ENCODE results near the gene PROK1. TPM values are rescaled to one million over a fixed set of nuclear protein-coding genes. Genes with fewer than 3 reads are reported as not detected.

The PROK1 gene
- total RNA-seq, 6 experiments from 2014 or later, result not detected

DNA sequence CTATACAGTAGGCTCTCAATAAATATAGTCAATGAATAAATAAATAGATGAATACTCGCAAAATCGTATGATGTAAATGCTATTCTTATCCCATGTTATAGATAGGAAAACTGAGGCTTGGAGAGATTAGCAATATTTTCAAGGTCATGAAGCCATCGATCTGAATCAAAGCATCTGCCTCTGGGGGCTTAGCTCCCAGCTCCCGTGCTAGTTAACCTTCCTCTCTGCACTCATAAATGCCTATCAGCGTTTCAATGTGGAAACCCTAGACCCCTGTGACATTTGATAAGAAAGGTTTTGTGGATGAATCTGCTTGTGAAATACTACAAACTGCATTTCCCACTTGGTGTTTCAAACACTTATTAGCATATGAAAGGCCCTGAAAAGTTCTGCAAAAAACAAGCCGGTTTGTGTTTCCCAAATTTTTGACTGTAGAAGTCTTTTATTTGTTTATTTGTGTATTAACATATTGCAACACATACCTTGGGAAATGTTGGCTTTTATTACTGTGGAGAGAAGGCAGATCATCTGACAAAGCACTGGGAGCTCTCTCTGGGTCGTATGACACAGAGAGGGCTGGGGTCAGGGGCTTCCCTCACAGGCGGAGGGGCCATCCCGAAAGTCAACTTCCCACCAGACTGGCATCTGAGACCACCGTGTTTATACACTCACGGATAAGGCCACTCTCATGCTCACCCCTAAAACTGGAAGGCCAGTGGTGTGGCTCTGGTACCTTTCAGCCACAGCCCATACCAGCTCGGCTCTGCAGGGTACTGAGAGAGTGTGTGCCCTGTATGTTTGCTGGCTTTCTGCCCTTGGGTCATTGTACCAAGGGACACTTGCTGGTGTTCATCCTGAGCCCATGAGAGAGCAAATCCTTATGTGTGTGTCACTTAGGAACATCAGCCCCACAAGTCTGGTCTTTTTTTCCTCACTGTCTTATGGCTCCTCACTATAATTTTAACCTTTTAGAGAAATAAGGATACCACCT, 993 bp upstream of the PROK1 start:
- Mint-ChIP-seq H3K27ac (no peak overlapping the region), H3K27me3 (ENCODE audit: insufficient read depth) (peaks cover 66% of the 10 kb centered on the region), H3K36me3 (ENCODE audit: low read depth) (no peaks in the 10 kb centered on the region), H3K4me3 (no peak overlapping the region), H3K9me3 (no peaks in the 10 kb centered on the region), H3K4me1 (ENCODE audit: low read depth) (no peaks in the 10 kb centered on the region)
- DNase-seq, result no peak
- TF ChIP-seq, protein P1, sequence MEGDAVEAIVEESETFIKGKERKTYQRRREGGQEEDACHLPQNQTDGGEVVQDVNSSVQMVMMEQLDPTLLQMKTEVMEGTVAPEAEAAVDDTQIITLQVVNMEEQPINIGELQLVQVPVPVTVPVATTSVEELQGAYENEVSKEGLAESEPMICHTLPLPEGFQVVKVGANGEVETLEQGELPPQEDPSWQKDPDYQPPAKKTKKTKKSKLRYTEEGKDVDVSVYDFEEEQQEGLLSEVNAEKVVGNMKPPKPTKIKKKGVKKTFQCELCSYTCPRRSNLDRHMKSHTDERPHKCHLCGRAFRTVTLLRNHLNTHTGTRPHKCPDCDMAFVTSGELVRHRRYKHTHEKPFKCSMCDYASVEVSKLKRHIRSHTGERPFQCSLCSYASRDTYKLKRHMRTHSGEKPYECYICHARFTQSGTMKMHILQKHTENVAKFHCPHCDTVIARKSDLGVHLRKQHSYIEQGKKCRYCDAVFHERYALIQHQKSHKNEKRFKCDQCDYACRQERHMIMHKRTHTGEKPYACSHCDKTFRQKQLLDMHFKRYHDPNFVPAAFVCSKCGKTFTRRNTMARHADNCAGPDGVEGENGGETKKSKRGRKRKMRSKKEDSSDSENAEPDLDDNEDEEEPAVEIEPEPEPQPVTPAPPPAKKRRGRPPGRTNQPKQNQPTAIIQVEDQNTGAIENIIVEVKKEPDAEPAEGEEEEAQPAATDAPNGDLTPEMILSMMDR (IDR thresholded peaks at IDR 0.05), result no peak

- Mint-ChIP-seq H3K27ac (no peak overlapping the region), H3K9me3 (no peaks in the 10 kb centered on the region), H3K36me3 (ENCODE audit: low read depth) (no peaks in the 10 kb centered on the region), H3K4me1 (ENCODE audit: low read depth) (no peaks in the 10 kb centered on the region), H3K27me3 (ENCODE audit: insufficient read depth) (peaks cover 55% of the 10 kb centered on the region), H3K4me3 (no peak overlapping the region)
- TF ChIP-seq, protein P1 (IDR thresholded peaks at IDR 0.05), result no peak
- no peak for DNase-seq
These were observed 1.4 kb downstream of the PROK1 start for GRCh38 chr1:110452330-110452729.

DNA sequence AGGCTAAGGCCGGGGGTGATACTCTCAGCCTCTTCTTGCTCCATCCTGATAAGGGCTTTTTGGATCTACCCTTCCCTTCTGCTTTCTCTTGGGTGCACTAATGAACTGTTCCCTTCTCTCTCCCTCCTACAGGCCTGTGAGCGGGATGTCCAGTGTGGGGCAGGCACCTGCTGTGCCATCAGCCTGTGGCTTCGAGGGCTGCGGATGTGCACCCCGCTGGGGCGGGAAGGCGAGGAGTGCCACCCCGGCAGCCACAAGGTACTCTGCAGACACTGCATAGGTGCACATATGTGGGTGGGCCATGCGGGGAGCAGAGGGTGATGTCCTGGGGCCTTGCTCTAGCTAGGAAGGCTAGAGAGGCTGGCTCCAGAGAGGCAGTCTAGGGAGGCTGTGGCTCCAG, 2.9 kb downstream of the PROK1 start:
- Mint-ChIP-seq H3K4me3 (no peak overlapping the region), H3K36me3 (ENCODE audit: low read depth) (no peaks in the 10 kb centered on the region), H3K27ac (no peak overlapping the region), H3K4me1 (ENCODE audit: low read depth) (no peaks in the 10 kb centered on the region), H3K27me3 (ENCODE audit: insufficient read depth) (peaks cover 44% of the 10 kb centered on the region), H3K9me3 (no peaks in the 10 kb centered on the region)
- DNase-seq, result no peak
- TF ChIP-seq, protein P1 (IDR thresholded peaks at IDR 0.05), result no peak

- Mint-ChIP-seq H3K9me3 (no peaks in the 10 kb centered on the region), H3K27ac (no peak overlapping the region), H3K36me3 (ENCODE audit: low read depth) (no peaks in the 10 kb centered on the region), H3K4me1 (ENCODE audit: low read depth) (no peaks in the 10 kb centered on the region), H3K4me3 (no peak overlapping the region), H3K27me3 (ENCODE audit: insufficient read depth) (peaks cover 41% of the 10 kb centered on the region)
- TF ChIP-seq, protein P1 (IDR thresholded peaks at IDR 0.05), result no peak
- no peak for DNase-seq
These were observed 3.4 kb downstream of the PROK1 start for GRCh38 chr1:110454328-110454727.

GRCh38 chr1:110455151-110455550, 4.2 kb downstream of the PROK1 start:
- peaks cover 38% of the 10 kb centered on the region for H3K27me3 Mint-ChIP-seq (ENCODE audit: insufficient read depth)
- no peaks in the 10 kb centered on the region for H3K36me3 Mint-ChIP-seq (ENCODE audit: low read depth)
- H3K4me1 Mint-ChIP-seq (ENCODE audit: low read depth), result no peaks in the 10 kb centered on the region
- no peak overlapping the region for H3K4me3 Mint-ChIP-seq
- DNase-seq, result no peak
- H3K27ac Mint-ChIP-seq, result no peak overlapping the region
- TF ChIP-seq, protein P1 (IDR thresholded peaks at IDR 0.05), result no peak; the same call in 1 of the 2 replicates
- H3K9me3 Mint-ChIP-seq, result no peaks in the 10 kb centered on the region

Data from HFFc6 (cell line).